HPDE6-E6E7 (cell line): Measurements from ENCODE around the gene SIT1.

Source experiments
- DNase-seq: peaks from one replicate; pipeline ENCODE4 v3.0.0; 2011; ENCODE audit warnings: missing footprints; ENCODE audit errors: extremely low spot score

The SIT1 gene, protein sequence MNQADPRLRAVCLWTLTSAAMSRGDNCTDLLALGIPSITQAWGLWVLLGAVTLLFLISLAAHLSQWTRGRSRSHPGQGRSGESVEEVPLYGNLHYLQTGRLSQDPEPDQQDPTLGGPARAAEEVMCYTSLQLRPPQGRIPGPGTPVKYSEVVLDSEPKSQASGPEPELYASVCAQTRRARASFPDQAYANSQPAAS

DNA sequence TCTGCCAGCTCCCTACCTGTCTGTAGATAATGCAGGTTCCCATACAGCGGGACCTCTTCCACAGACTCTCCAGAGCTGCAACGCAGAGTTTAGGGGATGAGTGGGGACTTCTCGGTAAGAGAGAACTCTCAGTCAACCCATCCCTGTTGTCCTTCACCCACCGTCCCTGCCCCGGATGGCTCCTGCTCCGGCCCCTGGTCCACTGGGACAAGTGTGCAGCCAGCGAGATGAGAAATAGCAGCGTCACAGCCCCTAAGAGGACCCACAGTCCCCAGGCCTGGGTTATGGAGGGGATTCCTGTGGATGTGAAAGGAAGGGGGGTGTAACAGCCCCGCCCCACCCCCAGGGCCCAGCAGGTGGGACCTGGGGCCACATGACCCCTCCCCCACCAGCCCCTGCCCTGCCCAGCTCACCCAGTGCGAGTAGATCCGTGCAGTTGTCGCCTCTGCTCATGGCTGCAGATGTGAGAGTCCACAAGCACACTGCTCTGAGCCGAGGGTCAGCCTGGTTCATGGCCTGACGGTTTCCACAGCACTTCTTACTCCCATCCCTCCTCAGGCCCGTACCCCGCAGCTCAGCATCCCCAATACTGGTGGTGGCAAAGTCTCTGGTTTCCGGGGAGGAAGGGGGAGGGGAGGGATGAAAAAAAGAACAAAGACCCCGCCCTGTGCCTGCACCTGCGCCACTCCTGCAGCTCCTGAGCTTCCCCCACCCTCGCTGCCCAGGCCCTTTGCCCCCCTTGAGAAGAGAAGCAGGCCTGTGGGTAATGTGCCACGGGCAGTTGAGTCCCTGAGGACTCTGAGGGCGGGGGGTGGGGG is at the start of gene SIT1:
SIT1 (minus strand) TSS at position 591 of the 818 bp plus-strand sequence; CDS start at position 513, 78 bp downstream.
- DNase-seq, result no peak

DNA sequence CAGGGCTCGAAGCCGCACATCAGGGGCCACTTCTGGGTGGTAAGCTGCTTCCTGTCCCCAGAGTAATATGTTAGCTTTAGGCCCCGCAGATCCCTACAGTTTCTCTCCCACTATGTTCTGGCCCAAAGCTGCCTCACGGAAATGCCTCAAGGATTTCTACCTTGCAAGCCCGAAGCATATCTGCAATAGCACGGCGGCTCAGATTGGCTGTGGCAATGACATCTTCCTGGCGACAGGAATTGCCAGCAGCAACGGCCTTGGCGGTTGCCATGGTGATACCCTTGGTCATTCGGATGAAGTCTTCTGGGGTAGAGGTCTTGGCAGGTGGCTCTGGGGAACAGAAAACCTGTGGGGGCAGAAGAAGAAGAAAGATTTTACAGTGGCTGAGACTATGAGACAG is 49.3 kb upstream of the SIT1 start:
- DNase-seq, result no peak

DNA sequence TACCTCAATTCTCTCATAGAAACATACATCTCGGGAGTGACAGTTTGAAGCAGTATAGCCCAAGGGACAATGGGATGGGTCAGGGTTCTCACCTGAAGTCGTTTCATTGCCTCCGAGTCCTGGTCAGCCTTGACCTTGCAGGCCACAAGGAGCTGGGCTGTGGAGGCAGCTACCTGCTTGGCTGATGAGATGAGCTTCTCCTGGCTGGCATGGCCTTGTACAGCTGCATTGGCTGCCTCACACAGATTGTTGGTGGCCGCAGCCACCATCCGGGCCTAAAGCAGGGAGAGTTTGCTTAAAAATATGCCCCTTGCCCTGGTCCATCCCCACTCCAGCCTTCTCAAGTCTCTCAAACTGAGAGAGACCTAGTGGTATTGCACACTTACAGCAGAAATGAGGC is 47.5 kb upstream of the SIT1 start:
- no peak for DNase-seq

DNA sequence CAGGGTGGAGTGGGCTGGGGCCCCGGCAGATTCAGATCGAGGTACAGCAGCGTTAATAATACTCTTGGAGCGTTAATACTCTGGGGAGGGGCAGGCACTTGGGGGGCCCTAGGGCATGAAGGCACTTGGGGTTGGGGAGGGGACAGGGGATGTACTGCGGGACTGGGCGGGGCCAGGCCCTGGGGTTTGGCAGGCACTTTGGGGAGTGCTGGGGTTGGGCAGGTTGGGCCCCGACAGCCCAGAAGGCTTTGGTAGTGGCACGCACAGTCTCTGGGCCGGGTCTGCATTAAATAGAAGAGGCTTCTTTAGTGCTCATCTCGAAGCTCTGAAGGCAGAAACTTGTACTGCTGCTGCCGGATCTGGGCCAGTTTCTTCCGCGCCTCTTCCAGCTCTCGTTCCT is 46.8 kb upstream of the SIT1 start:
- no peak for DNase-seq

DNA sequence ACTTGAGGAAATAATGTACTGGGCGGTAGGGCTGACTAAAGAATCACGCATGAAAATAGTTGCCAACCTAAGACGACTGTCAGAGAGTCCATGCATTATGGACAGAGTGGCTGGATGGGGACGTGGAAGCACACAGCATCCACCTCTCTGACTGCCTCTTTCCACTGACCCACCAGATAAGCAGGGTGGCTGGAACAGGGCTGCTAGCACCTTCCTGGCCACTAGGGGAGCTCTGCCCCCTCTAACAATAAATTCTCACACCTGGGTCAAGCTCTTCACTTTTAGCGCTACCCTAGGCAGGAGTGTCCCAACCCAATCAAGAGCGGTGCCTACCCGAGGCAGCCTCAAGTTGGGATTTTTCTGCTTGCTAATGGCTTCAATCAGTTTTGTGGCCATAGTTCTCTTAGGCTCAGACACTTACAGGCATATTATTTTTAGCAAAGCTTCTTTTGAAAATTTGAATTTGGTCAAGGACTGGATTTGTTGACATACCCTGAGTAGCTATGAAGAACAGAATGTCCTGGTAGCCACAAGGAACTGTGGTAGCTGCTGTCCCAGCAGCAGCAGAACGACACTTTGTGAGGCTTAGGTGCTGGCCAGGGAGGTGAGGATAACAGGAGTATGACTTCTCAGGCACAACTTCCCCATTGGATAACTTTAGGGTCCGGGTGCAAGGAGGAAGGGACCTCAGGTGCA is 45.9 kb upstream of the SIT1 start:
- peak; percentile 60 for DNase-seq

DNA sequence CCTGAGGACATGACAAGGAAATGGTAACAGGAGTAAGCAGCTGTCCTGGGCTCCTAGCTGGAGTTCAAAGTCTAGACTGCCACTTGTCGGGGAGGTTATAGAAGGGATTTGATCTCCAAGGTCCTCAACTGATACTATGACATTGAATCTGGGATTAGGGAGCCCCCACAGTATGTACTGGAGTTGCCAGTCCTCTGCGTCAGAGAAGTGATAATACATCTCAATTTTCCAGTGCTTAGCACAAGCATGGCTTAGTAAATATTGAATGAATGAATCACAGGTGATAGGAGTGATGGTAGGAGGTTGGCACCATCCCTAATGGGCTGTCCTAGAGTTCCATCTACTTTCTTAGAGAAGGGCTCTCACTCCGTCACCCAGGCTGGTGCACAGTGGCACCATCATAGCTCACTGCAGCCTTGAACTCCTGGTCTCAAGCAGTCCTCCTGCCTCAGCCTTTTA is 45.2 kb upstream of the SIT1 start:
- DNase-seq, result no peak

DNA sequence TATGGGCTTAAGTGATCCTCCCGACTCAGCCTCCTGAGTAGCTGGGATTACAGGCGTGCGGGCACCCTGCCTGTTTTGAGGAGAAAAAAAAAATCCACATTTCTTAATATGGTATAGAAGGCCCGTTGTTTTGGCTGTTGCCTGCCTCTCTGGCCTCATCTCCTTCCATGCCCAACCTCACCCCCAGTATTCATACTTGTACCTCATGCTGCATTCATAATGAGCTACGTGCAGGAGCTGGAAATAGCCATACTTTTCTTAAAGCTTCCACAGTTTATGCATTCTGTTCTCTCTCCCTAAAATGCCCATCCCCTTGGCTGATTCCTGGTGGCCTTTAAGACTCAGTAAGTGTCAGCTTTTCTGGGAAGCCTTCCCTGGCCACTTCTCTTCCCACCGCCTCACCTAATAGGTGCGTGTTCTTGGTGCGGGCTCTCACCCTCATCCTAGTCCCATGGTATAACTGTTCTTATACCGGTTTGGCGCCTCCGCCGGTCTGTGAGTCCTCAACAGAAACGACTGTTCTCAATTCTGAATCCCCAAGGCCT is 41.1 kb upstream of the SIT1 start:
- DNase-seq, result no peak

DNA sequence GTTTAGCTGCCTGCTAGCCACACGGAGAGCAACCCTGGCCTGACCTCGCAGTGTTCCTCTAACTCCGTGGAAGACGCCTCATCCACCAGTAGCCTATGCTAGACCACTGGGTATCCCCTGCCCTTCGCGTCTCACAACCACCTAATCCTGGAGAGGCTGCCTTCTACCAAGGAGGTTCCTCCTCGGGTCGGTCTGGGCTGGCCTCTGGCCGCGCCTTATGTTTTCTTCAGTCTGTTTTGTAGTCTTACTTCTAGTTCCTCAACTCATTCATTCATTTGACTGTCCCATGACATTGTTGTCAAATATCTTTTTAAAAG is 40.6 kb upstream of the SIT1 start:
- no peak for DNase-seq

DNA sequence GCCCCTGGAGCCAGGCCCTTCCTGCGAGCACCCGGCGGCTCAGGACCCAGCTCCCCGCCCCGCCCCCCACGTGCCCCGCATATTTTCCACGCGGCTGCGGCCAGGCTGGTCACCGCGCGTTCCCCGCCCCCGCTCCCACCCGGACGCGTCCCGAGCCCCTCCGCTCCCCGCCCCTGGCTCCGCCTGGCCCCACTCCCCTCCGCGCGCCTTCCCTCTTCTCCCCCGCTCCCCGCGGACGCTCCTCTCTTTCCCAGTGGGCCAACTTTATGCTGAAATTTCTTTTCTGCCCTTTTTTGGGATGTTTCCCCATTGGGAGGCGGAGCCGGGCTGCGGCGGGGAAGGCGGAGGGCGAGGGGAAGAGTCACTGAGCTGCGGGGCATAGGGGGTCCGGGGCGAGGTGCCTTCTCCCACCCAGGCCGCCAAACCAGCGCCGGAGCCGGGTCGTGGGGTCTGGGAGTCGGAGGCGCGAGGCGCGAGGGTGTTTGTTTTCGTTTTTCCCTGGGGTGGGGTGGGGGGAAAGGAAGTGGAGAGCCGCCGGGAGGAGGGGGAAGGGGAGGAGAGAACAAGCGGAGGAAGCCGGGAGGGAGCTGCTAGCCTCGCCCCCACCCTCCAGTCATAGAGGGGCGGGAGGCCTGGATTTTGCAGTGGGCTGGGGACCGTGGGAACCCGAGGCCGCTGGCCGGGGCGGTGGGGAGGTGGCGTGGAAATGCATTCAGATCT is 40.0 kb upstream of the SIT1 start:
- peak; percentile 12 for DNase-seq

DNA sequence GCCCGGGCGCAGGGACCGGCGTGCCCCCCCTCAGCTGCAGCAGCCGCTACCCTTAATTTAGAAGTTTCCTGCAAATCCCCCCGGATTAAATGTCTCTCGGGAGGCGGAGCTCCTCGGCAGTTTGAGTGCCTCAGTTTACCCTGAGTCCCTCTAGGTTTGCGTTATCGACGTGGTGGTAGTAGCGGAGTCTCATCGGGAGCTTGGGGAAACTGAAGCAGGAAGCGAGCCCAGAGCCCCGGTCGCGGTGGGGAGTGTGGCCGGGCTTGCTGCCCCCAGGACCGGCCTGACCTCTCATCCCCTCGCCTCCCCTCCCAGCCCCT is 39.5 kb upstream of the SIT1 start:
- DNase-seq, result peak; percentile 12

DNA sequence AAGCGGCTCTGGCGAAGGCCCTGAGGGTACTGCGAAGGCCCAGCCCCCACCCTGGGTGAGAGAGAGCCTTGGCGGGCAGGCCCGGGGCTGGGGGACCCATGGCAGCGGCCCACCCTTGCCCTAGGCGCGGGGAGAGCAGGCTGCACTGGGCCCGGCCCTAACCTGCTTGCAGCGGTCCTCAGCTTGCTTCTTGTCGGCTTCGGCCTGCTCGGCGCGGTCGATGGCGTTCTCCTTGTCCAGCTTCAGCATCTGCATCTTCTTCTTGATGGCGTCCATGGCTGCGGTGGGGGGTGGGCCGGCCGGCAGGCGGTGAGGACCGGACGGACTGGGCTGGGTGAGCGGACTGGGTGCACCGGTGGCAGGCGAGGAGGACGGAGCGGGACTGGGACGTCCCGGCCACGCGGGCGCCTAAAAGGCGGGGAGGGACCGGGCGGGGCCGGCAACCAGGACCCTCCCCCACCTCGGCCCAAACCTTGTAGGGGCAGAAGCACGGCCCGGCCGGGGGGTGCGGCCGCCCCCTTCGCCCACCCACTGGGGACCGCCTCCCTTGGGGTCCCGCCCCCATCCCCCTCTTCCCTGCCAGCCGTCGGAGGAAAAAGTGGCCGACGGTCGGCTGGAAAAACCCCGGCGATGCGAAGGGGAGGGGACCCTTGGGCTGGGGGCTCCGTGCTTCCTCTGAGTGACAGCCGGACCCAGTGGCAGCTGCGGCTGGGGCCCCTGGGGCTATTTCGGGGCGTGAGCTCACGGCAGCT is 39.0 kb upstream of the SIT1 start, which contains the start of gene TPM2:
TPM2 (minus strand) TSS at position 384 of the 752 bp plus-strand sequence; CDS start at position 276, 108 bp downstream.
- DNase-seq, result peak; percentile 53

DNA sequence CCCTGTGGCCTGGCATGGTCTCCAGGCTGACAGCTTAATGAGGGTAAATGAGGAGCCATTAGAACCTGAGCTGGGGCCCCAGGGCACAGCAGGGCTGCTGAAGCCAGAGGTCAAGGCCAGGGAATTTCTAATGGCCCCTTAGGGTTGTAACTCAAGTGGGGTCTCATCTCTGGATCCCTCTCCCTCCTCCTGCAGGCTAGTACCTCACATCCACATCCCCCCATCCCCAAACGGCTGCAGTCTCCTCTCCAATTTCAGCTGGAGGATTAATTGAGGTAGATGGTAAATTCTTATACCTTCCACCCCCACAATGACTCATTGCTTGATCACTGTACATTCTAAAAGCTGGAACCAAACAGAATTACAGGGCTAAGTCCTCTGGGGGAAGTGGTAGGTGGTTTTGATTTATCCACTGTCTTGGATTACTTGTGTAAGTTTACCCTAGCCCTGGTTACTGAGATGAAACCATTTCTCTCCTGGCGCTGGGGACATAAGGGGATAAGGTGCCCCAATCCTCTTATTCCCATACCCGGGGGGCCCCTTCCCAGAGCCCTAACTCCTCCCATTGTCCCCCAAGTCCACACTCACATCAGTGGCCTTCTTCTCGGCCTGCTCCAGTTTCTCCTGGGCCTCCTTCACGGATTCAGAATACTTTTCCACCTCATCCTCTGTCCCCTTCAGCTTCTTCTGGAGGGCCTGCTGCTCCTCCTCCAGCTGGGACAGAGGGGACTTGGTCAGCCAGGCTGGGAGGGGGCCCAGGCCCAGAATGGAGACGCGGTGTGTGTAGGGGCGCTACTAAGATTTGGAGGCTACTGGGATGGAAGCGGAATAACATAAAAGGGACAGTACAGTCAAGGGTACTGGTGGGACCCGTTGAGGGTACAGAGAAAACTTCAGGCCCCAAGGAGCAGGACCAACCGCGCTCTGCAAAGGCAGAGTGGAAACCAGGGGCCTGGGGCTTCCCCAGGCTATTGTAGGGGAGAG is 38.1 kb upstream of the SIT1 start:
- DNase-seq, result peak; percentile 69

DNA sequence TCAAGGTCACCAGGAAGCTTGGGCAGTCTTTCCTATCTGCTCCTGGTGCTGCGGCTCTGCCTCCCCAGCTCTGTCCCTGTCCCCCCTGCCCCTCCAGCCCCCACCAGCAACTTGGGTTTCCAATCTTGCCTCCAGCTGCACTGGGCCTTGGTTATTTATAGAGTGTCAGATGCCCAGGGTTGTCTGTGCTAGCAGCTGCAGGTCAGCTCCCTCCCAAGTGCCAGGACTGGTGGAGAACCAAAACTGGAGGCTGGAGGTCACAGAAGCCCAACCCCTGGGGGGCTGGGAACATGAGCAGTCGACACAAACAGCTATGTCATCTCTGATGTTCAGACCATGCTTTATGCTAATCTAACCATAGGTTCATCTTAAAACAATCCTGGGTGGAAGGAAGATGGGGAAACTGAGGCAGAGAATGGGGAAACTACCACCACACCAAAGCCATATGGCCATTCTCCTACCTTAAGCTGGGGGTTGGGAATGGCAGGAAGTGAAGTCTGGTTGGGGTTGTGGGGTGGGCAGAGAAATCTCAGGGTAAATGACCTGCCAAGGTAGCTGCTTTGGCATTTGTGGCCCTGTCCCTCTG is 37.3 kb upstream of the SIT1 start:
- no peak for DNase-seq

DNA sequence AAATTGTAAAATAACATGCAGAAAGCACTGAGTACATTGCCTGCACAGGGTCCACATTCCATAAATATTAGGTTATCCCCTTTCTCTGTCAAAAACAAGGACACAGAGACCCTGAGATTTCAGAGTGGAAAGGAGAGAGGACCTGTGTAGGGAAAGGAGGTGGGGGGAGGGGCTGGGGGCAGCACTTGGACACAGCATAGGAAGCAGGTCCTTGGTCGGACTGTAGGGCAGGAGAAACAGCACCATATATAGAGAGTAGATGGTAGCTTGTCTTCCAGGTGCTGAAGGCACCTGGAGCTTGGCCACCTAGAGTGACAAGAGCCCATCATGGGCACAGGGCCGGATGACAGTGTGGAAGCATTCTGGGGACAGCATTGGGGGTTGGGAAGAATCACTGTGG is 36.6 kb upstream of the SIT1 start:
- no peak for DNase-seq

DNA sequence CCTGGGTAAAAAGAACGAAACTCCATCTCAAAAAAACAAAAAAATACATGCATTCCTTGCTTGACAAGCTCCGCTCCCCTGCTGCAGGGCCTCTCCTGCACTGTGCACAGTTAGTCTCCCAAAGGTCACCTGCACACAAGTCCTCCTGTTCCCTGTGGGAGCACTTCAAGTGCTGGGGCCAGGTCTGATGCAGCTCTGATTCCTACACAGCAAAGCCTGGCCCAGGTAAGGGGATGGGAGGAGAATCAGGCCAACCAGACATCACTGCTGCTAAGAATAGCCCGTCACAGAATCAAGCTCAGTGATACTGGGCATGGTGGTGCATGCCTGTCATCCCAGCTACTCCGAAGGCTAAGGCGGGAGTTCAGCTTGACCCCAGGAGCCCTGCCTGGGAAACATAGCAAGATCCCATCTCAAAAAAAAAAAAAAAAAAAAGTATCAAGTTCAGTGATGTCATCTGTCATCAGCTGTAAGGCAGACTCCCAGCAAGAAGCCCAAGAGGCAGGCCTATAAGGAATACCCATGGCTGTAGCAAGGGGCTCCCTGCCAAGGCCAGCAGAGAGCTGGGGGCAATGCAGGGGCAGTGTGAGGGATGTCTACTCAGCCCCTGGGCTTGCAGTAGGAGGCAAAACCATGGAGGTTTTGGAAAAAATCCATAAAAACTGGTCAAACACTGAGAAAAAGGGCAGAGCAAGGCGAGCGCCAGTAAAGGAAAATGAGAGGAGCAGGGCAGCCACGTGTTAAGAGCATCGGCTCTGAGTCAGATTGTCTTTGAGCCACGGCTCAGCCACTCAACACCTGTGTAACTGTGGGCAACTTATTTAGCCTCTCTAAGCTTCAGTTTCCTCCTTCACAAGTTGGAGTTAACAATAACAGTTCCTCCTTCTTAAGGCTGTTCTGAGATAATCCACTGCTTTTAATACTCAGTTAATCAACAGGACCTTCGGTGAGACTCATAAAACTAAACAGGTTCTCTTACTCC is 35.8 kb upstream of the SIT1 start:
- no peak for DNase-seq

DNA sequence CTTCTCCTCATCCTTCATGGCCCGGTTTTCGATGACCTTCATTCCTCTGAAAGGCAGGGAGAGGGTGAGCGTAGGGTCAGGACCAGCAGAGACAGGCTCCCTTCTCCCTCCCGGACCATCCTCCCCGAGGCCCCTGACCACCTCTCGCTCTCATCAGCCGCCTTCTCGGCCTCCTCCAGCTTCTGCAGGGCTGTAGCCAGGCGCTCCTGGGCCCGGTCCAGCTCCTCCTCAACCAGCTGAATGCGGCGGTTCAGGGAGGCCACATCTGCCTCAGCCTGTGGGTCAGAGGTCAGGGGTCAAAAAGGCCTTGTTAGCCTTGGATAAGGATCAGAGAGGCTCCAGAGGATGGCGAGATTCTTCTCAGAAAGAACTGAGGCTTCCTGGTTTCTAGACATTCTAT is 34.8 kb upstream of the SIT1 start:
- no peak for DNase-seq

DNA sequence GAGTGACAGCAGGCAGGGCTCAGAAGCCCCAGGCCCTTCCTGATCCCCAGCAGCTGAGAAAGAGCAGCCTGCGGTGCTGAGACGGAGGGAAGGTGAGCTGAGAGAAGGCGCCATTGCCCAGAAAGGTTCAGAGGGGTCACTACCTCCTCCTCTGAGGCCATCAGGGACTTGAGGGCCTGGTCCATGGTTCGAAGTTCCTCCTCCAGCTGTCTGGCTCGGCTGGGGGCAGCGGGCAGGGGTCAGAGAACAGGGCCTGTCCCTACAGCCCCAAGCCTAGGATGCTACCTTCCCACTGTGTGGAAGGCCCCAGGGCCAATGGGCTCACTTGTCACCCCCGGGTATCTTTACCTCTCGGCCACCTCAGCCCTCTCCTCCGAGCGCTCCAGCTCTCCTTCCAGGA is 34.2 kb upstream of the SIT1 start:
- no peak for DNase-seq

DNA sequence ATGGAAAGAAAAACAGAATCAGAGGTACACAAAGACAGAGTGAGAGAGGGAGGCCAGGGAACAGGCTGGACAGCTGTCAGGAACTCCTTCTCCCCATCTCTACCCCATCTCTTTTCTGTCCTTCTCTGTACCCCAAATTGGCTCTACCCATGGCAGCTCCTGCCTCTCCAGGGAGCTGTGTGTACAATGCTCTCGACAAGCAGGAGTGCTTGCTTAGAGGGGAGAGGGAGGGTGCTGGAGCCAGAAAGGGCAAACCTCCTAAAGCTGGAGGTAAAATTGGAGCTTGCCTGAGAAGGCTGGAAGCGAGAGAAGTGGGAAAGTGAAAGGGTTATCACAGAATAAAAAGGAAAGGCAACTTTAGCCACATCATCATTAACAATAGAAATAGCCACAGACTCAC is 32.6 kb upstream of the SIT1 start:
- DNase-seq, result no peak
